HG02642 (cell line): ENCODE measurements around the gene USP25.
"Not testable (repeated sequence)": the region's sequence is repeated elsewhere in the genome, so short reads cannot be mapped to it uniquely, and the experiment has no call there.

ENCODE experiments used
- ATAC-seq: cut with Tn5 transposase; IDR thresholded peaks from one replicate; pipeline ENCODE4 v1.9.1; 2021; ENCODE audit warnings: mild to moderate bottlenecking; ENCODE audit not compliant: unreplicated experiment, poor library complexity

Gene USP25

DNA sequence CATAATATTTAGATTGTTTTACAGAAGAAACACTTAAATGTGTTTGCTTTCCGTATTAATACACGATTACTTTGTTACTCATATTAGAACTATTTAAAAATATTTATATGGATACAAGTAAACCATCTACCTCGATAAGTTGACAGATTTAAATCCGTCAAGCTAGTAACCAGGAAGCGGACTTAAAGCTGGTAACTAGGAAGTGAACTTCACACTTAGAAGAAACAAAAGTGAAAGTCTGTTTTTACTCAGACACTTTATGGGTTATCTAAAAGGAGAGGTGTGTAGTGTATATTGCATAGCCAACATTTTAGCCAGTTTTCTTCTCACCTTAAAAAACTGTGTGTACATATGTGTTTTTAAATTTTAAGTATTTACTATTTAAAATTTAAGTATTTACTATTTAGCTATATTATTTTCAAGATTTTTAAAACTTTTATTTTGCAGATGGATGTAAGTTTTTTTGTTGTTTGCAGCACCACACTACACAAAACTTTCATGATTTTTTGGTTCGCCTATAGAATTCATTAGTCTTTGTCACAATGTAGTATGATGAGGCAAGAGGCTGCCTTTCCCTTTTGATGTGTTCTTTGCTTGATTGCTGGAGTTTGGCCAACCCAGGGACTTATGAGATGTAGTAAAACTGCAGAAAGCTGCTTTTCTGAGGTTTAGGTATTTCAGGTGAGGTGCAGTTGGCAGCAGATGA is 2.7 kb downstream of the USP25 start:
- peak; percentile 36 for ATAC-seq

DNA sequence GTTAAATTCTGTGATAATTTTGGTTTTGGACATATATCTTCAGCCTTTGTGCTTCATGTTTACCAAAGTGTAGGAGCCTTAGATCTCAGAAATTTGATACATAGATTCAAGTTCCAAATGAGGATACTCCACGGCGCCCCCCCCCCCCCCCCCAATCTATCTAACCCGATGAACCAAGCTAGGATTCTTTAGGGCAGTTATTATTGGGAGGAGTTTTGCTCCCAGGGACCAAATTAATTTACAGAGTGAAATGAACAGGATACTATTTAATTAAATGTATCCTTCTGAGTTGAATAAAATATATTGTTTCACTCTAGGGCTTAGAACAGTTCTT is 3.2 kb downstream of the USP25 start:
- ATAC-seq, result no peak

DNA sequence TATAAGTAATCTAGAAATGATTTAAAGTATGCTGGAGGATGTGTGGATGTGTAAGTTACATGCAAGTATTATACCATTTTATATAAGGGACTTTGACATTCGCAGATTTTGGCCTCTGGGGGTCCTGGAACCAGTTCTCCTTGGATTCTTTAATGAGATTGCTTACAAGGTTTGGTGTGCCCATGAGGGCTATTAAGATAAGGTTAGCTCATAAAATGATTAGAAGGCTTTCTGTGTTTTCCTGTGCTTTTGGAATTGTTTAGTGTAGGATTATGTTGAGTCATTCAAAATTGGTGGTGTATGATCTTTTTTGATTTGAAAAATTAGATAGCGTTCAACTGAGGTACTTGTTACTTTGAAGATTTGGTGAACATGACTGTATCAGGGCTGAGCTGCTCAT is 5.6 kb downstream of the USP25 start:
- no peak for ATAC-seq

DNA sequence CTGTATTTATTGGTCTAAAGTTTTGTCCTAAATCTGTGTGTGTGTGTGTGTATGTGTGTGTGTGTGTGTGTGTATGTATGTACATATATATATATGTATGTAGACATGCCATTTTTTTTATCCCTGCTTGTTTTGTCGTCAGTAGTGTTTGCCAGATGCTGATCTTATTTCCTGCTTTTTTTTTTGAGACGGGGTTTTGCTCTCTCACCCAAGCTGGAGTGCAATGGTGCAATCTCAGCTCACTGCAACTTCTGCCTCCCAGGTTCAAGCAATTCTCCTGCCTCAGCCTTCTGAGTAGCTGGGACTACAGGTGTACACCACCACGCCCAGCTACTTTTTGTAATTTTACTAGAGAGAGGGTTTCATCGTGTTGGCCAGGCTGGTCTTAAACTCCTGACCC is 6.1 kb downstream of the USP25 start:
- ATAC-seq, result not testable (repeated sequence)

DNA sequence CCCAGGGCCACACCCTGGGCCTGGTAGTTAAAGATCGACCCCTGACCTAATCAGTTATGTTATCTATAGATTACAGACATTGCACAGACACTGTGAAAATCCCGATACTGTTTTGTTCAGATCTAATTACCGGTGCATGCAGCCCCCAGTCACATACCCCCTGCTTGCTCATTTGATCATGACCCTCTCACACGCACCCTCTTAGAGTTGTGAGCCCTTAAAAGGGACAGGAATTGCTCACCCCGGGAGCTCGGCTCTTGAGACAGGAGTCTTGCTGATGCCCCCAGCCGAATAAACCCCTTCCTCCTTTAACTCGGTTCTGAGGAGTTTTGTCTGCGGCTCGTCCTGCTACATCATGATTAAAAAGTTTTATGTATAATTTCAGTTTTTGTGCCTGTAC is 9.0 kb downstream of the USP25 start:
- not testable (repeated sequence) for ATAC-seq

DNA sequence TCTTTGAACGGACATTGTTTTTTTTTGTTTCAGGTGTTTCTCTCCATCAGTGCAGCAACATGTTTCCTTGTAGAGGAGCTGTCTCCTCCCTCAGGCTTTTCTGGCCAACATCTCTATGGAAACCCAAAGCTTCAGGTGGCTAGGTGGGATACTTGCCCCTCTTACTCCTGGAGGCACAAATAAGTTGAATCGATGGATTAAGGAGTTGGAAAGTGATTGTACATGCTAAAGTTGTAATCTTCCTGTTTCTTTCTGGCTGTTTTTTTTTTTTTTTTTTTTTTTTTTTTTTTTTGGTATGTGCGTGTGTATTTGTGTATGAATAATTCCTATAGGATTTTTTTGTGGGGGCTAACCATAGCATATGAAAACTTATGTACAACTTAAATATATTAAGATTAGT is 10.6 kb downstream of the USP25 start:
- no peak for ATAC-seq

DNA sequence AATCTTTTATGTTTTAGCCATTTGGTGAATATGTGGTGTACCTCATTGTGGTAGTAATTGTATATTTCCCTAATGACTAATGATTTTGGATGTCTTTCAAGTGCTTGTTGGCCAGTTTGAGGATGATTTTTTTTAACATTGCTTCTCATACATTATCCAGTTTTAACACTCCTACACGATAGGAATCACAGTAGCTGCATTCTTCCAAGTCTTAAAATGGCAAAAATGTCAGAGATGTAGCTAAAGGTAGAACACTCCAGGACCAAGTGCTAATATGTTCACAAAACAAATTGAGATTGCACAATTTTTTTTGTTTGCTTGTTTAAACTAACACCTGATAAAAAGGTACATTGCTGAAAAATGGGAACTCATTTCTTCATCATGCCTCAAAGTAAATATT is 11.7 kb downstream of the USP25 start:
- ATAC-seq, result no peak

DNA sequence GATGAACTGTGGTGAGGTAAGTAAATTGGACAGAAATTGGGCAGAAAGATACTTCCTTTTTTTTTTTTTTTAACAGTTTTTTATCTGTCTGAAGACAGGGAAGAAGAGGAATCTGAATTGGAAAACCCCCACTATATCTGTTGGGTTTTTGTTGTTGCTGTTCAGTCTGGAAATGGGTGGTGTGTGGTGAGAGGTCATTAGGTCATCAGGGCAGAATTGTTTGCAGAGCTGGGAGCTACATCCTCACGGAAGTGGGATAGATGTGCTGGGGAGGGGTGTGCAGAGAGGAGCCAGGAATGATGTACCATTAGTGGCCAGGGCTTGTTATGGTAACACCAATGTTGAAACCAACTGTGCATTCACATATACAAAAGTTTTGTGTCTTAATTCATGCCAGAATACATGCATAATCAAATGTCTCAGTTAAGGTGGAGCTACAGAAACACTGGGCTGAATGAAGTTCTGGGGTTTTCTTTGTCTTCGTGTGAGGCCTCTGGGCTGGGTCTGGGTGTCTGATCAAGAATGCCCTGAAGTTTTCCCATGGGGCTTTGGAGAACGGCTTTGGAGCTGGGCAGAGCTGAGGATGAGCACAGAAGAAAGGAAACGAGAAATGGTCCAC is 12.4 kb downstream of the USP25 start:
- no peak for ATAC-seq

DNA sequence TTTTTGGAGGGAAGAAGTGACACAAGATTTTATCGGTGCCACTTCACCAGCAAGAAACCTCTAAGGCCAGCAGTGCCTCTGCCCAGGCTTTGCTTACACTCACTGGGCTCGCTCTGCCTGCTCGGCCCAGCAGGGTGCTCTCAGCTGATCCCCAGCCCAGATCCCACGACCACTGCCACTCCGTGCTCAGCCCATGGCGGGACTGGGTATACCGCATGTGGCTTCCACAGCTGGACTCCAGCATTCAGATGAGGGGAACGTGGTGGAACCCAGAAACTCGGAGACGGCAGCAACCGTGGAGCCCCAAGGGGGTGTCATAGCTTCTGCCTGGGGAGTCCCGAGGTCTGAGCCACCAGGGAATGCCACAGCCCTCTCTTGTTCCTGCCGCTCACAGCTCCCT is 12.9 kb downstream of the USP25 start:
- ATAC-seq, result no peak

DNA sequence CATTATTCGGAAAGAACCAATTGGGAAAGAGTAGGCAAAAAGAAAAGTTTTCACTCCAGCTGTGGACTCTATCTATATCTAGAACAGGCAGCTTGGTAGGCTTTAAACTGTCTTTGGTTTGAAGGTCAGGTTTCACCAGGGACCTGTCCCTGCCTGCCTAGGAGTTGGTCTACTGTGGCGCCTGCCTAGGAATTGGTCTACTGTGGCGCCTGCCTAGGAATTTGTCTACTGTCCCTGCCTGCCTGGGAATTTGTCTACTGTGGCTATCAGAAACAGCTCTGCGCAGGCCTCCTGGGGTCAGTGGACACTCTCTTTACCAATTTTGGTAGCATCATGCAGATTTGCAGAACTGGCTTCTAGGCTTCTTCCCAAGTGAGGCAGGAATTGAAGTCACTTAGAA is 13.8 kb downstream of the USP25 start:
- no peak for ATAC-seq

DNA sequence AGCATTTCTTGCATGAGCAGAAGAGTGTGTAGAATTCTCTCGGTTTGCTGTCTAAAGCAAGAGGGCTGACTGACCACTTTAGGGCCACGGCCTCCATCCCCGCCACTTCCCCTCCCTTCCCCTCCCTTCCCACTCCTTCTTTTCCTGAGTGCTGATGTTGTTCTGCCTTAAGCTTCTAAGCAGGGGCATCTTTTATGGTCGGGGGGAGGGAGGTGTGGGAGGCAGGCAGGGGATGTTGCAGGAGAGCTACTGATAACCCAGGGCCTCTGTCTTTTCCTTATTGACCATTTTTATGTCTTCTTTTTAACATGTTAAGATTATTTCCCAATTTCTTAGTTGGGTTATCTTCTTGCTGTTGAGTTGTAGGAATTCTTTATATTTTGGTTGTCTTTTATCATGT is 15.1 kb downstream of the USP25 start:
- ATAC-seq, result no peak

DNA sequence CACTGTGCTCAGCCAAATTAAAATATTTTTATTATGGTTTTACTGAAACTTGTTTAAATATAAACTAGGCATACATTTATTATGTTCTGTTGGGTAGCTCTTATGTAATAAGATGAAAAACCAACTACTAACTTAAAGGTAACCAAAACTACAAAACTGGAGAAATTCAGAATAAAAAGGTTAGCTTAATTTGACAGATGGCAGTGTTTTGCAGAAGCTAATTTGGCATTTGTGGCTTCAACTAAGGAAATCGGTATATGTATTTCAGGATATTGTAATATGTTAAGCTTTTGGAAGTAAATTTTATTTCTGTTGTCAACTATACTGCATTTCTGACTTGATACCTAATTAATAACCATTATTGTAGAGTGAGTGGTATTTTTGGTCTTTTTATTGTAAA is 18.8 kb downstream of the USP25 start:
- no peak for ATAC-seq

DNA sequence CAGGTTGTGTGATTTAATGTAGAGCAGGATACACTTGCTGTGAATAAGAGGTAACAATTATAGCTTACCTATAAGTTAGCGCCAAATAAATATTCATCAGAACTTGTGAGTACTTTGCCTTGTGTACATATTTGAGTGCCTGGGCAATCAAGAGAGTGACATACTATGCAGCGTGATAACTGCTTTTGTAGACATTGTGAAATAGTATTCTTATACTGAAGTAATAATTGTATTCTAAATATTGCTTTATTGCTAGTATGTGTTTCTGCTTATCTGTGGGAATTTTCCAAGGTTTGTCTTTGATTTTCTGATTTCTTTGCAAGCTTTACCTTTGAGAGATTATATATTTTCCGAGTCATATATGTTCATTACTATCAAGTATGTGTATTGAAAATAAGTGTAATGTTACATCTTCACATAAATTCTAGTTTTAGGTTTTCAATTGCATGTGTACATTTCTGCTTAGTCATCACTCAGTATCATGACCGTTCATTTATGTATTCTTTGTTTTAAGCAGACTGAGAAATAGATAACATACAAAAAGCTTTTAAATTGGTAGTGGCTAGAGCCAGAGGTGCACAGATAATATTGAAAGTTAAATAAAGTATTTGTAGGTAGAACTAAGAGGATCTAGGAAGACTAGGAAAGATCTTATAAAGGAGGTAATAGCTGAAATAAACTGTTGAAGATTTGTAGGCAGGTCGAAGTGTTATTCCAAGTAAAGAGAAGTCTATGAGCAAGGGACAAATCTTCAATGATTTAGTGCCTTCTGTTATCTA is 19.5 kb downstream of the USP25 start:
- no peak for ATAC-seq

DNA sequence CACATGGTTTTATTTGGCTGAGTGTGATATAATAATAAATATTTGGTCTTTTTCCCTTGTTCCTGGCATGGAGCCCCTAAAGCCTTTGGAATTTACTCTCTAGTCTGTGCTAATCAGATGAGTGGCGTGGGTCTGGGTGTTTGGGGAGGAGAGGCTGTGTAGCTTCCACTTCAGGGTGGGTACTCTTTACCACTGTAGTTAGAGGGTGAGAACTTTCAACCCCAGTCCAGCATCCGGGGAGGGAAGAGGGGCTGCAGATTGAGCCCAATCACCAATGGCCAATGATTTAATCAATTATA is 20.0 kb downstream of the USP25 start:
- no peak for ATAC-seq

DNA sequence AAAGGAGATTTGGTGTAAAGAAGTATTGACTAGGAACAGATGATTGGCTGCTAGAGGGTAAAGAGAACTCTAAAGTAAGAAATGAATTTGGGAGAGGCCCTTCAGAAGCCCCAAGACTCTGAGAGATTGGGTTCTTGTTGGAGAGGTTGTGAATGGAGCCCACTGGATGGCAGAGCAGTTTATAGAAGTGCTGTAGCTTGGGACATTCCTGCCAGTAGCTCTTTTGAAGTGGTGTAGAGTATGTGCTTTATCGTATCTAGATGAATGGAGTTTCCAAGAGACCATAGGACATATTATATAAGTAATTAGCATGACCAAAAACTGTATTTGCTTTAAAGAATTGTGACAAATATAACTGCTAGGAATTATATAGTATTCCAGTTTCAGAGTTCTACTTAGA is 21.3 kb downstream of the USP25 start:
- no peak for ATAC-seq

DNA sequence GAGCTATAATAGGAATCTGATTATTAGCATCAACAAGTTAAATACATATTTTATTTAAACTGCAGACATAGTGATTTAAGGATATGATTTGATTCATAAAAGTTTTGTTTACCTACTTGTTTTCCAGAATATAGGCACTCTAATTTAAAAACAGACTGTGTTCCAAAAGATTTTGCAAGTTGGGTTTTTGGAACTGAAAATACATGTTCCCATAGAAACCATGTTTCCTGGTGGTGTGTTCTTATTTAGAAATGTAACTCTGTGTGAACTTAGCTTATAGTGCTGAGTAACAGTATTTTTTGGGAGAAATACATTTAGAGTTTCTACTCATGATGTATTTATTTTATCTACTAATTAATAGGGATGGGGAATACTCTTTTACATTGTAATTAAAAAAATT is 21.8 kb downstream of the USP25 start:
- ATAC-seq, result no peak

DNA sequence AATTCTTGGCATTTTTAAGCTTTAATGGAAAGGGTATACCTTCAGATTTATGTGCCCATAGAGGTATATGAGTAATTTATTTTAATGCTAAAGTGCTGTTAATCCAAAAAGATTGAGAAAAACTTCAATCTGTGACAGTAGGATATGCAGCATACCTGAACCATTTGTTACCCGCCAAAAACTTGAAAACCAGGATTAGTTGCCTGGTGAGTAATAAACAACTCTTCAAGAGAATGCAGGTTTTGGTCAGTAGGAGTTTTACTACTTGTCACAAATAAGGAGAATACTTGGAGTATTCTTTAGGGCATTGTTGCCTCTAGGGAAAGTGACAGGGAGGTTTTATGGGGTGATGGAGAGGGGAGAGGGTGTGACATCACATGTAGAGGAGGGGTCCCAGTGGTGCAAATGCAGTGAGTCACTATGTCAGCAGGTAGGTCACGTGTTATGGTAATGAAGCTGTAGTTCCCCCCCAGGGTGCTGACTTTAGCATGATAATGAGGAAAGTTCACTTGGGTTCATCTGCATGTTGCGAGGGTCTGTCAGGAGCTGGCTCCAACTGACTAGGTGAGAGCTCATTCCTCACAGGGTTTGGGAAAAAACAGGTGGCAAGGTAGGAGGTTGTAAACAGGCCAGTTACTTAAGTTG is 23.1 kb downstream of the USP25 start:
- ATAC-seq, result no peak

DNA sequence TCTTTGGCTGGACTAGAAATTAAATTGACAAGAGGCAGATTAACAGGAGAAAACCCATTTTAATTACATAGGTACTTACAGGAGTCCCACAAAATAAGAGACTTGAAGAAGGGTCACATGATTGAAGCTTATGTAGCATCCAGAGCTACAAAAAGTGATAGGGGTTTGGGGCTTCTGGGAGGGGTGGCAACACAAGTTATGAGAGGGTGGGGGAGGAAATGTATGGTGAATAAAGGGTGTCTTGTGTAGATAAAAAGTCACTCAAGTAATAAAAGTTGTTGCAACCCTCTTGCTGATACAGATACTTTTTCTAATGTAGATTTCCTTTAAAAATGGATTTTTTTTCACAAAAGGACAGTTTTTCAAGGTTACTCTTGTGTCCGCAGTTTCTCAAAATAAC is 24.0 kb downstream of the USP25 start:
- ATAC-seq, result no peak

DNA sequence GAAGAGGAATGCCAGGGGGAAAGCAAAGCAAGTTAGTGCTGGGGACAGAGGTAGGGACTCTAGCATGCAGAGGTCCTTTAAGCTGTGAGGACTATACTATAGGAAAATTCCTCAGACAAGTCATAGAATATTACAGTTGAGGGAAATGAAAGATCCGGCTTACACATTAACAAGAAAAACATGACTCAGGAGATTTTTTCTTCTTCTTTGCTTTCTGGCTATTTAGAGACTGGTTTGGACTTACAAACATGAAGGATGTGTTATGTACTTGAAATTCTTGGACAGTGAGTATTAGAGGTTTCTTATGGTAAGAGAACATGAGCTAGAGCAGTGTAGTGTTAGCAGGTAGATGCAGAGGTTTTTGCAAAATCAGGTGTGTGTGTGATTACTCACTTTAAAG is 24.9 kb downstream of the USP25 start:
- ATAC-seq, result no peak

DNA sequence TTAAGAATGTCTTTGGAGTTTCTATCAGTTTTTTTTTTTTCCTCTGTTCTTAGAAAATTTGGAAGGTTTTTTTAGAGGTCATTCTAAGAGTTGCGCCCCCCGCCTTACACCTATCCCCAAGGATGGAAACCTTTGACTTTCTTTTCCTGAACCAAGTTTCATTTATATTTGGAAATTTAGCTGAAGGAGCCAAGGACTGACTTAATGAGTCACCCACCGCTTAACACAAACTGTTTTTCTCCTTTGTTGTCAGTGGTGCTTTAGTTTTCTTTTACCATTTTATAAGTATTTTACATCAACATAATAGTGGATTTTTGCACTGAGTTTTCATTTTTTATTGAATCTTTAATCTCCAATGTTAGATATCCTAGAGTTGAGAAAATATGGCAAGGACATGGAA is 25.3 kb downstream of the USP25 start:
- ATAC-seq, result no peak

DNA sequence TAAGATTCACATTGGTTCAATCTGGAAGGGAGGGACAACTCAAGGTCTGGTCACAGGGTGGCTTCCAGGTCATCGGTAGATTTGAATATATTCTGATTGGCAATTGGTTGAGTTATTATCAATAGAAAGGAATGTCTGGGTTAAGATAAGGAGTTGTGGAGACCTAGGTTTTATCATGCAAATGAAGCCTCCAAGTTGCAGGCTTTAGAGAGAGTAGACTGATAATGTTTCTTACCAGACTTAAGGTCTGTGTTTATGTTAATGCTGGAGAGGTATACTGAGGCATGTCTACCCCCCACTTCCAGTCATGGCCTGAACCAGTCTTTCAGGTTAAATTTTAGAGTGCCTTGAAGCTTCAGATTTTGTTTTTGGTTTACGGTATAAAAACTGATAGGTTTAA is 29.7 kb downstream of the USP25 start:
- ATAC-seq, result no peak
